Left ventricle myocardium inferior (tissue), 1 donor: ENCODE measurements around the gene MYCN. TPM values are rescaled to one million over a fixed set of nuclear protein-coding genes. Genes with fewer than 3 reads are reported as not detected.

ENCODE experiments used
- DNase-seq: peaks from one replicate; pipeline ENCODE4 v3.0.0-alpha.2; 2020
- H3K27ac ChIP-seq: fragments of 200-600 bp; replicated peaks from 2 replicates; pipeline ENCODE4 v1.8.0; 2021
- H3K27me3 ChIP-seq: fragments of 200-600 bp; 2 replicates; pipeline ENCODE4 v1.8.0; 2021; ENCODE audit warnings: low read depth
- H3K36me3 ChIP-seq: fragments of 200-600 bp; 2 replicates; pipeline ENCODE4 v1.8.0; 2021
- H3K4me1 ChIP-seq: fragments of 200-600 bp; 2 replicates; pipeline ENCODE4 v1.8.0; 2021
- H3K4me3 ChIP-seq: fragments of 200-600 bp; 2 replicates; pipeline ENCODE4 v1.8.0; 2021; ENCODE audit warnings: mild to moderate bottlenecking, moderate library complexity
- H3K9me3 ChIP-seq: fragments of 200-600 bp; replicated peaks from 2 replicates; pipeline ENCODE4 v1.8.0; 2021
- intact Hi-C: fragments of 100-400 bp; cut with micrococcal nuclease; formaldehyde crosslinking; loops from one replicate; pipeline ENCODE4 v1.11.0; 2022
- total RNA-seq: library from RNA; stranded (reverse); fragmentation: NEBNext Ultra II Directional; extraction: Animal tissue kit (Norgen Biotek cat#: 25700); gene quantifications from one replicate; pipeline ENCODE4 v1.2.1, GENCODE V29; 2021
- TF ChIP-seq, protein P1 (sequence below): fragments of 200-600 bp; IDR thresholded peaks from 2 replicates; pipeline ENCODE4 v1.8.0; 2021; ENCODE audit warnings: antibody characterized with exemption, mild to moderate bottlenecking, borderline replicate concordance
- donor health status: DM: no; HTN: yes; CAD: no; lungs with severe emphysema.

The MYCN gene
- total RNA-seq, 1 donor from 2014 or later, result 0.38 TPM

- no peak overlapping the region for H3K27ac ChIP-seq
- TF ChIP-seq, protein P1, sequence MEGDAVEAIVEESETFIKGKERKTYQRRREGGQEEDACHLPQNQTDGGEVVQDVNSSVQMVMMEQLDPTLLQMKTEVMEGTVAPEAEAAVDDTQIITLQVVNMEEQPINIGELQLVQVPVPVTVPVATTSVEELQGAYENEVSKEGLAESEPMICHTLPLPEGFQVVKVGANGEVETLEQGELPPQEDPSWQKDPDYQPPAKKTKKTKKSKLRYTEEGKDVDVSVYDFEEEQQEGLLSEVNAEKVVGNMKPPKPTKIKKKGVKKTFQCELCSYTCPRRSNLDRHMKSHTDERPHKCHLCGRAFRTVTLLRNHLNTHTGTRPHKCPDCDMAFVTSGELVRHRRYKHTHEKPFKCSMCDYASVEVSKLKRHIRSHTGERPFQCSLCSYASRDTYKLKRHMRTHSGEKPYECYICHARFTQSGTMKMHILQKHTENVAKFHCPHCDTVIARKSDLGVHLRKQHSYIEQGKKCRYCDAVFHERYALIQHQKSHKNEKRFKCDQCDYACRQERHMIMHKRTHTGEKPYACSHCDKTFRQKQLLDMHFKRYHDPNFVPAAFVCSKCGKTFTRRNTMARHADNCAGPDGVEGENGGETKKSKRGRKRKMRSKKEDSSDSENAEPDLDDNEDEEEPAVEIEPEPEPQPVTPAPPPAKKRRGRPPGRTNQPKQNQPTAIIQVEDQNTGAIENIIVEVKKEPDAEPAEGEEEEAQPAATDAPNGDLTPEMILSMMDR, result no peak
- H3K9me3 ChIP-seq, result no peaks in the 10 kb centered on the region
- intact Hi-C loops, result no loop called here
- H3K36me3 ChIP-seq, result no peaks in the 10 kb centered on the region
- H3K27me3 ChIP-seq, result peaks cover 11% of the 10 kb centered on the region
- H3K4me1 ChIP-seq, result no peaks in the 10 kb centered on the region
- no peak for DNase-seq
- H3K4me3 ChIP-seq, result no peak overlapping the region
Observed at GRCh38 chr2:15976354-15976753, 36.0 kb downstream of the MYCN start.

DNA sequence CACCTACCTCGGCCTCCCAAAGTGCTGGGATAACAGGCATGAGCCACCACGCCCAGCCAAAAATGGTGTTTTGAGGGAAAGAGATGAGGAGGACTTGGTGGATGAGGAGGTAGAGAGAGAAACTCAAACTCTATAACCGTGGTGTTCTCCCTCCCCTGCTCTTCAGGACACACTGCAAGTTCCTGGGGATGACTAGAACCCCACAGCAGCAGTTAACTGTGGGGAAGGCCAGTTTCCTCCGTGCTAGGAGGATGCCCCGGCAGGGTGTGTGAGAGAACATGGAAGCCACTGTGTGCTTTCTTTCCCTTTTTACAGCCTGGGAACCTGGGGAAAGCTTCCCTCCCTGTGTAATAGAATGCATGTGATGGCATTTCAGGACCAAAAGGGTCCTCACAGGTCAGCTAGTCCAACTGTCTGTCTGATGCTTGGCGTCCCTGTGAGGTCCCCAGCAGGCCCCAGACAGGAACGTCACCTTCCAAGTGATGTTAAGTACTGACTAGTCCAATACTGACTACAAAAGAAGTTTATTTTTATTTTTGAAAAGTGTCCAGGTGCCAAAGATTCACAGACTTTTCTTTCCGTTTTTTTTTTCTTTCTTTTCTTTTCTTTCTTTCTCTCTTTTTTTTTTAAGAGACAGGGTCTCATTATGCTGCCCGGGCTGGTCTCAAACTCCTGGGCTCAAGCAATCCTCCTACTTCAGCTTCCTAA is 38.9 kb downstream of the MYCN start:
- no peak for DNase-seq
- H3K4me3 ChIP-seq, result no peak overlapping the region
- intact Hi-C loops, result no loop called here
- H3K27ac ChIP-seq, result no peak overlapping the region
- no peaks in the 10 kb centered on the region for H3K36me3 ChIP-seq
- TF ChIP-seq, protein P1, result no peak
- no peaks in the 10 kb centered on the region for H3K4me1 ChIP-seq
- H3K27me3 ChIP-seq, result peaks cover 3% of the 10 kb centered on the region
- H3K9me3 ChIP-seq, result no peaks in the 10 kb centered on the region

GRCh38 chr2:15979759-15980604 is 39.6 kb downstream of the MYCN start:
- Histone ChIP-seq H3K4me3 (no peak overlapping the region), H3K27ac (no peak overlapping the region), H3K36me3 (no peaks in the 10 kb centered on the region), H3K9me3 (no peaks in the 10 kb centered on the region), H3K27me3 (peaks cover 3% of the 10 kb centered on the region), H3K4me1 (no peaks in the 10 kb centered on the region)
- intact Hi-C loops, result no loop called here
- no peak for DNase-seq
- TF ChIP-seq, protein P1, result no peak

GRCh38 chr2:15980605-15981098 is 40.3 kb downstream of the MYCN start:
- TF ChIP-seq, protein P1, result no peak
- intact Hi-C loops, result no loop called here
- no peaks in the 10 kb centered on the region for H3K4me1 ChIP-seq

DNA sequence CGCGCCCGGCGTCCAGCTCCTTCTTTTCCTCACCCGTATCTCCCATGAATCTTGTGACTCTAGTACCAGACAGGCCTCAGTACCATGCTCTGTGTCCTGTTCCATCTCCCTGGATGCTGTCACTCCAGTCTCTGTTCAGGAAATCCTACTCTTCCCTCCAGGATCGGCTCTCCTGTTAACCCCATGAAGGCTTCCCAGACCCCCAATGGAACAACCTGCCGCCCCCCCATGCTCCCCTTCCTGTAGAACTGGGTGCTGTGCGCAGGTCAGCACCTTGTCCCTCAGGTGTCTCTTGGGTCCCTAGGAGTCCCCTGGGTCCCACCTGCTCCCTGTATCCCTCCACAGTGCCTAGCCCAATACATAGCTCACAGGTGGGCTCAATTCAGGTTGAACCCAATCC is 41.3 kb downstream of the MYCN start:
- no peaks in the 10 kb centered on the region for H3K36me3 ChIP-seq
- H3K27me3 ChIP-seq, result peaks cover 6% of the 10 kb centered on the region
- TF ChIP-seq, protein P1, result no peak
- no peak overlapping the region for H3K27ac ChIP-seq
- H3K4me3 ChIP-seq, result no peak overlapping the region
- H3K9me3 ChIP-seq, result no peaks in the 10 kb centered on the region
- intact Hi-C loops, result no loop called here
- DNase-seq, result no peak
- no peaks in the 10 kb centered on the region for H3K4me1 ChIP-seq

More at GRCh38 chr2:15980605-15981098, 40.3 kb downstream of the MYCN start:
- Histone ChIP-seq H3K27ac (no peak overlapping the region), H3K9me3 (no peaks in the 10 kb centered on the region), H3K27me3 (peaks cover 3% of the 10 kb centered on the region), H3K4me3 (no peak overlapping the region), H3K36me3 (no peaks in the 10 kb centered on the region)
- DNase-seq, result no peak
